ENCODE measurements around the gene ZDHHC8. TPM values are rescaled to one million over a fixed set of nuclear protein-coding genes. Genes with fewer than 3 reads are reported as not detected.
A peak's percentile ranks its signal among the peaks of the same experiment; 100 is the strongest.

ZDHHC8 gene
- total RNA-seq, 1 donor from 2014 or later: 118 TPM

DNA sequence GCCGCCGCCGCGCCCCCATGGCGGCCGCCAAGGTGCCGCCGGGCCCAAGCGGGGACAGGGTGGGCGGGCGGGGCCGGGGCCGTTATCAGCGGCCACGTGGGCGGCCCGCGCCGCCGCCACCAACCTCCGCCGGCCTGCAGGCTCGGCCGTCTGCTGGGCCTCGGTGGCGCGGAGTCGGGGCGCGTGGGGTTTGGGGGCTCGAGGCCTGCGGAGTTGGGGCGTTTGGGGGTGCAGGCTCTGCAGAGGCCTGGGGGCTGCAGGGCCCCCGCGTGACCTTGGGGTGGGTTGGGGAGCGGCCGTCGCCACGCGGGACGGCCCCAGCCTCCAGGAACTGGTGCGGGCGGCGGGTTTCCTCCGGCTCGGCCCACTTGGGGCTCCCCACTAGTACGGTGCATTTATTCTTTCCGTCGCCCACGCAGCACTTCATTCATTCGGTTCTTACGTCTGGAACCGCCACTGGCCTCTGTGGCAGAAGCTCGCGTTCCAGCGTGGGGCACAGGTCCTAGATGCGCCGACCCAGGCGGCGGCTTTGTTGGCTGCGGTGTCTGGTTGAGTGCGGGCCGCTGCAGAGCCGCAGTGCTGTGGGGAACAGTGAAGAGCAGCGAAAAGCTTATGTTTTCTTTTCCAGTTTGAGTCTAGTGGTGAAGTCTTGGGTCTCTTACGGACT lies 13.8 kb upstream of the ZDHHC8 start:
- H3K27ac Mint-ChIP-seq (ENCODE audit: unreplicated experiment): no peak overlapping the region
- TF ChIP-seq, protein P1, sequence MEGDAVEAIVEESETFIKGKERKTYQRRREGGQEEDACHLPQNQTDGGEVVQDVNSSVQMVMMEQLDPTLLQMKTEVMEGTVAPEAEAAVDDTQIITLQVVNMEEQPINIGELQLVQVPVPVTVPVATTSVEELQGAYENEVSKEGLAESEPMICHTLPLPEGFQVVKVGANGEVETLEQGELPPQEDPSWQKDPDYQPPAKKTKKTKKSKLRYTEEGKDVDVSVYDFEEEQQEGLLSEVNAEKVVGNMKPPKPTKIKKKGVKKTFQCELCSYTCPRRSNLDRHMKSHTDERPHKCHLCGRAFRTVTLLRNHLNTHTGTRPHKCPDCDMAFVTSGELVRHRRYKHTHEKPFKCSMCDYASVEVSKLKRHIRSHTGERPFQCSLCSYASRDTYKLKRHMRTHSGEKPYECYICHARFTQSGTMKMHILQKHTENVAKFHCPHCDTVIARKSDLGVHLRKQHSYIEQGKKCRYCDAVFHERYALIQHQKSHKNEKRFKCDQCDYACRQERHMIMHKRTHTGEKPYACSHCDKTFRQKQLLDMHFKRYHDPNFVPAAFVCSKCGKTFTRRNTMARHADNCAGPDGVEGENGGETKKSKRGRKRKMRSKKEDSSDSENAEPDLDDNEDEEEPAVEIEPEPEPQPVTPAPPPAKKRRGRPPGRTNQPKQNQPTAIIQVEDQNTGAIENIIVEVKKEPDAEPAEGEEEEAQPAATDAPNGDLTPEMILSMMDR (IDR thresholded peaks at IDR 0.05; ENCODE audit: unreplicated experiment): no peak
- no peaks in the 10 kb centered on the region for H3K9me3 Mint-ChIP-seq (ENCODE audit: unreplicated experiment)
- peaks cover 5% of the 10 kb centered on the region for H3K27me3 Mint-ChIP-seq (ENCODE audit: unreplicated experiment)
- H3K4me1 Mint-ChIP-seq (ENCODE audit: unreplicated experiment): peaks cover 20% of the 10 kb centered on the region
- H3K4me3 Mint-ChIP-seq (ENCODE audit: unreplicated experiment): peak overlapping the region; percentile 94
- DNase-seq (ENCODE audit: low spot score): no peak
- peaks cover 16% of the 10 kb centered on the region for H3K36me3 Mint-ChIP-seq (ENCODE audit: low read depth, unreplicated experiment)

DNA sequence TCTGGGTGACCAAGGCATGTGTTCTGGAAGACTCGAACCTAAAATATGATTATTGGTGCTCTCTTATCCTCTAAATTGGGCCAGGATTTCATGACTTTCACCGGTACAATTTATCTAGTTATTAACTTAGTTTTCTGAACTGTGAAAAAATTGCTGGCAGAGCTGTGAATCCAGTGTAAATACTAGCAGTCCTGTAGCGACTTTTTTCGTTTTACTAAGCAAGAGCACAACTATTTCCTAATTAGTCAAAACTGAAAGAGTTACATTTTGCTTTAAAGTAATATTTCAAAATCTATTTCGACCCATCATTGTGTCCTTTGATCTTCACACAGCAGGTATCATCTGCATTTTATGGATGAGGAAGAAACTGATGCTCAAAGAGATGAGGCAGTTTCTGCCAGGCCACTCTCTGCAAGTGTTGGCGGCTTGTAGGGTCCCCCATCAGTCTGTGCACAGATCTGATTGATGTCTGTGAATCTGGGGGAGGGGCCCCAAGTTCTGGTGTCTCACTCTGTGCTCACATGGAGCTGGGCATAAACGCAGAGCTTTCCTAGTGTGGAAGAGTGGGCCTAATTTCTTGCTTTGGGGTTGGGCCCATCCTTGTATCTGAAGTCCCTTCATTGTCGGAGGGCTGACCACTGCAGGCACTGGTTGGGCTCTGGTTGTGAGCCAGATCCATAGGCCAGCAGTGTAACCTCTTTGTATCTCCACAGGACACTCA lies 13.1 kb upstream of the ZDHHC8 start:
- DNase-seq (ENCODE audit: low spot score): no peak
- H3K9me3 Mint-ChIP-seq (ENCODE audit: unreplicated experiment): no peaks in the 10 kb centered on the region
- peaks cover 5% of the 10 kb centered on the region for H3K27me3 Mint-ChIP-seq (ENCODE audit: unreplicated experiment)
- H3K27ac Mint-ChIP-seq (ENCODE audit: unreplicated experiment): no peak overlapping the region
- TF ChIP-seq, protein P1 (IDR thresholded peaks at IDR 0.05; ENCODE audit: unreplicated experiment): no peak
- peaks cover 16% of the 10 kb centered on the region for H3K36me3 Mint-ChIP-seq (ENCODE audit: low read depth, unreplicated experiment)
- H3K4me1 Mint-ChIP-seq (ENCODE audit: unreplicated experiment): peaks cover 20% of the 10 kb centered on the region
- peak overlapping the region; percentile 94 for H3K4me3 Mint-ChIP-seq (ENCODE audit: unreplicated experiment)

DNA sequence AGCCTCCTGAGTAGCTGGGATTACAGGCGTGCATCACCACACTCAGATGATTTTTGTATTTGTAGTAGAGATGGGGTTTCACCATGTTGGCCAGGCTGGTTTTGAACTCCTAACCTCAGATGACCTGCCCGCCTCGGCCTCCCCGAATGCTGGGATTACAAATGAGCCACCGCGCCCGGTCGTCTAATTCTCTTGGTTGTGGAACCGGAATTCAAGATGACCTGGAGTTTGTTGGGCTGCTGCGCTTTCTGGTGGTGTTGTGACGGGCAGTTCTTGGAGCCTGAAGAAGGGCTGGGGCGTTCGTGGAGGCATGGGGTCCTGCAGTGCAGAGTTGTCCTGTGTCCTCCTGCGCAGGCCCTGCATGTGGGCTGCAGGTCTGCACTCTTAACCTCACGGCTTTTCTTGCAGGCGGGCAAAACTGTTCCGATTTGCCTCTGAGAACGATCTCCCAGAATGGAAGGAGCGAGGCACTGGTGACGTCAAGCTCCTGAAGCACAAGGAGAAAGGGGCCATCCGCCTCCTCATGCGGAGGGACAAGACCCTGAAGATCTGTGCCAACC lies 9.7 kb upstream of the ZDHHC8 start:
- Mint-ChIP-seq H3K27ac (ENCODE audit: unreplicated experiment) (no peak overlapping the region), H3K9me3 (ENCODE audit: unreplicated experiment) (no peaks in the 10 kb centered on the region), H3K4me1 (ENCODE audit: unreplicated experiment) (peaks cover 9% of the 10 kb centered on the region), H3K4me3 (ENCODE audit: unreplicated experiment) (peak overlapping the region; percentile 25), H3K27me3 (ENCODE audit: unreplicated experiment) (peaks cover 6% of the 10 kb centered on the region), H3K36me3 (ENCODE audit: low read depth, unreplicated experiment) (peaks cover 15% of the 10 kb centered on the region)
- TF ChIP-seq, protein P1 (IDR thresholded peaks at IDR 0.05; ENCODE audit: unreplicated experiment): no peak
- no peak for DNase-seq (ENCODE audit: low spot score)

DNA sequence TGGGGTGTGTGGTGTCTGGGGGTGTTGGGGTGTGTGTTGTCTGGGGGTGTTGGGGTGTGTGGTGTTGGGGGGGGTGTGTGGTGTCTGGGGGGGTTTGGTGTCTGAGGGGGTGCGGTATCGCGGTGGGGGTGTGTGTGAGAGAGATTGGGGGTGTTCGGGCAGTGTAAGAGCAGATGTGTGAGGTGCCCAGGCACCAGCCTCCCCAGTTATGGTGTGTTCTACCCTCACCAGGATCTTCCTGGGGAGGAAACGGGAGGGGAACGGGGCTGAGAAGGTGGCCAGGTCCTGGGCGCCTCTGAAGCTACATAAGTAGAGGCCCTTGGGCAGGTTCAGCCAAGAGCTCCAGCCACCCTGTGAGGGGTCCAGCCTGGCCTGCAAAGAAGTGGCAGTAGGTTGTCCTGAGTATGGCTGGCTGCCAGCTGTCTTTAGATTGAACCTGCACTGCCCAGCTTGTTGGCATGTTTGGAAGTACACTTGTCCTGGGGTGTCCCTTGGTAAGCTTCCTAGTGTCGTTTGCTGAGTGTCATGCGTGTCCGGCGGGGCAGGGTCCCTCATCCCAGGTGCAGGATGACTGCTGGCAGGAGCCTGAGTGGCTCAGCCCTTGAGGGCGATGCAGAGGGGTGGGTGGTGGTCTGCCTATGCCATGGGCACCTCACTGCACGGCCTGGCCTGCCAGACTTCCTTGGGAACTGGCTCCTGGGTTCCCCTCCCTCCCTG lies 8.1 kb upstream of the ZDHHC8 start:
- H3K36me3 Mint-ChIP-seq (ENCODE audit: low read depth, unreplicated experiment): peaks cover 25% of the 10 kb centered on the region

More for the DNA sequence above, 8.1 kb upstream of the ZDHHC8 start:
- Mint-ChIP-seq H3K9me3 (ENCODE audit: unreplicated experiment) (no peaks in the 10 kb centered on the region), H3K27me3 (ENCODE audit: unreplicated experiment) (peaks cover 6% of the 10 kb centered on the region), H3K4me1 (ENCODE audit: unreplicated experiment) (peaks cover 4% of the 10 kb centered on the region), H3K4me3 (ENCODE audit: unreplicated experiment) (no peak overlapping the region), H3K27ac (ENCODE audit: unreplicated experiment) (no peak overlapping the region)
- DNase-seq (ENCODE audit: low spot score): no peak
- TF ChIP-seq, protein P1 (IDR thresholded peaks at IDR 0.05; ENCODE audit: unreplicated experiment): no peak

Data from endothelial cell (in vitro differentiated cells).